Panc1 (cell line): ENCODE results near the gene KRTAP10-2.

Experiments
- POLR2AphosphoS5 ChIP-seq: IDR thresholded peaks from 2 replicates; pipeline ENCODE4 v1.6.1; 2012; ENCODE audit warnings: mild to moderate bottlenecking, low read depth, low read length, moderate library complexity
- SIN3A ChIP-seq: IDR thresholded peaks from 2 replicates; pipeline ENCODE4 v1.6.1; 2012; ENCODE audit warnings: low read depth, mild to moderate bottlenecking, low read length, moderate library complexity, borderline replicate concordance; ENCODE audit not compliant: insufficient read depth
- TF ChIP-seq, protein P1 (sequence below): fragments of 450-650 bp; IDR thresholded peaks from 2 replicates; pipeline ENCODE4 v1.5.1; 2017; ENCODE audit warnings: mild to moderate bottlenecking

DNA sequence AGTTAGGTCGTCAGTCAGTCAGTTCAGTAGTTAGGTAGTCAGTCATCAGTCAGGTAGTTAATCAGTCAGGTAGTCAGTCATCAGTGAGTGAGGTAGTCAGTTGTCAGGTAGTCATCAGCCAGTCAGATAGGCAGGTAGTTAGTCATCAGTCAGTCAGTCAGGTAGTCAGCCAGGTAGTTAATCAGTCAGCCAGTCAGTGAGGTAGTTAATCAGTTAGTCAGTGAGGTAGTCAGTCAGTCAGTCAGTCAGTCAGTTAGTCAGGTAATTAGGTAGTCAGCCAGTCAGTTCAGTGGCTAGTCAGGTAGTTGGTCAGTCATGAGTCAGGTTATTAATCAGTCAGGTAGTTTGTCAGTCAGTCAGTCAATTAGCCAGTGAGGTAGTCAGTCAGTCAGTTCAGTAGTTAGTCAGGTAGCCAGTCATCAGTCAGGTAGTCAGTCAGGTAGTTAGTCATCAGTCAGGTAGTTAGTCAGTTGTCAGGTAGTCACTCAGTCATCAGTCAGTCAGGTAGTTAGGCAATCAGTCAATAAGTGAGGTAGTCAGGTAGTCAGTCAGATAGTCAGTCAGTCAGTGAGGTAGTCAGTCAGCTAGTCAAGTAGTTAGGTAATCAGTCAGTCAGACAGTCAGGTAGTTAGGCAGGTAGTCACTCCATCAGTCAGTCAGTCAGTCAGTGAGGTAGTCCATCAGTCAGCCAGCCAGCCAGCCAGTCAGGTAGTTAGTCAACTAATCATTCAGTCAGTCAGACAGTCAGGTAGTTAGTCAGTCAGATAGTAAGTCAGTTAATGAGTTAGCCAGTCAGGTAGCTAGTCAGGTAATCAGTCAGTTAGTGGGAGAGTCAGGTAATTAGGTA, 27.5 kb downstream of the KRTAP10-2 start:
- TF ChIP-seq, protein P1, sequence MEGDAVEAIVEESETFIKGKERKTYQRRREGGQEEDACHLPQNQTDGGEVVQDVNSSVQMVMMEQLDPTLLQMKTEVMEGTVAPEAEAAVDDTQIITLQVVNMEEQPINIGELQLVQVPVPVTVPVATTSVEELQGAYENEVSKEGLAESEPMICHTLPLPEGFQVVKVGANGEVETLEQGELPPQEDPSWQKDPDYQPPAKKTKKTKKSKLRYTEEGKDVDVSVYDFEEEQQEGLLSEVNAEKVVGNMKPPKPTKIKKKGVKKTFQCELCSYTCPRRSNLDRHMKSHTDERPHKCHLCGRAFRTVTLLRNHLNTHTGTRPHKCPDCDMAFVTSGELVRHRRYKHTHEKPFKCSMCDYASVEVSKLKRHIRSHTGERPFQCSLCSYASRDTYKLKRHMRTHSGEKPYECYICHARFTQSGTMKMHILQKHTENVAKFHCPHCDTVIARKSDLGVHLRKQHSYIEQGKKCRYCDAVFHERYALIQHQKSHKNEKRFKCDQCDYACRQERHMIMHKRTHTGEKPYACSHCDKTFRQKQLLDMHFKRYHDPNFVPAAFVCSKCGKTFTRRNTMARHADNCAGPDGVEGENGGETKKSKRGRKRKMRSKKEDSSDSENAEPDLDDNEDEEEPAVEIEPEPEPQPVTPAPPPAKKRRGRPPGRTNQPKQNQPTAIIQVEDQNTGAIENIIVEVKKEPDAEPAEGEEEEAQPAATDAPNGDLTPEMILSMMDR = no peak
- no peak for TF ChIP-seq POLR2AphosphoS5
- TF ChIP-seq SIN3A = no peak
